SU-DHL-6 (cell line): ENCODE measurements around the gene HP1BP3.

ENCODE experiments used
- H2AFZ ChIP-seq: fragments of 200-600 bp; sonication (generic); 2 replicates; pipeline ENCODE4 v1.6.1; 2014; ENCODE audit warnings: low read depth, mild to moderate bottlenecking, moderate library complexity, mixed read lengths, antibody characterized with exemption, low read length; ENCODE audit not compliant: severe bottlenecking
- H3F3A ChIP-seq: fragments of 200-600 bp; shearing (Covaris generic); 2 replicates; pipeline ENCODE4 v1.6.0; 2016; ENCODE audit warnings: antibody characterized with exemption, mild to moderate bottlenecking; ENCODE audit not compliant: insufficient read depth
- H3K27ac ChIP-seq: fragments of 200-600 bp; sonication (generic); 2 replicates; pipeline ENCODE4 v1.5.1; 2016; ENCODE audit warnings: low read depth, mild to moderate bottlenecking, low read length, moderate library complexity, mixed read lengths
- H3K27me3 ChIP-seq: fragments of 200-600 bp; sonication (generic), shearing (Covaris generic); 2 replicates; pipeline ENCODE4 v1.6.0; 2014; ENCODE audit warnings: mild to moderate bottlenecking, low read length
- H3K36me3 ChIP-seq: fragments of 200-600 bp; sonication (generic); 2 replicates; pipeline ENCODE4 v1.6.1; 2014; ENCODE audit warnings: mild to moderate bottlenecking, low read length, mixed read lengths
- H3K4me2 ChIP-seq: fragments of 300-600, 200-600 bp; shearing (Covaris generic), sonication (generic); 2 replicates; pipeline ENCODE4 v1.6.0; 2014; ENCODE audit warnings: low read length, low read depth, mild to moderate bottlenecking; ENCODE audit not compliant: poor library complexity, severe bottlenecking
- H3K4me3 ChIP-seq: fragments of 200-600 bp; sonication (generic); 2 replicates; pipeline ENCODE4 v1.5.1; 2014; ENCODE audit warnings: antibody characterized with exemption, low read length, mild to moderate bottlenecking, mixed read lengths; ENCODE audit not compliant: insufficient read depth, poor library complexity, severe bottlenecking
- H3K79me2 ChIP-seq: fragments of 200-600 bp; sonication (generic); 2 replicates; pipeline ENCODE4 v1.6.1; 2014; ENCODE audit warnings: mild to moderate bottlenecking, low read length, moderate library complexity; ENCODE audit not compliant: insufficient read depth
- H3K9ac ChIP-seq: fragments of 200-600 bp; sonication (generic); 2 replicates; pipeline ENCODE4 v1.7.0; 2014; ENCODE audit warnings: mild to moderate bottlenecking, low read length
- H3K9me2 ChIP-seq: fragments of 200-600 bp; sonication (generic); replicated peaks from 2 replicates; pipeline ENCODE4 v1.6.1; 2014; ENCODE audit warnings: low read length; ENCODE audit not compliant: insufficient read depth
- H3K9me3 ChIP-seq: fragments of 200-600 bp; sonication (generic); 2 replicates; pipeline ENCODE4 v1.6.1; 2014; ENCODE audit warnings: low read length, mixed read lengths; ENCODE audit not compliant: insufficient read depth
- H4K20me1 ChIP-seq: fragments of 200-600 bp; sonication (generic); 2 replicates; pipeline ENCODE4 v1.6.1; 2014; ENCODE audit warnings: low read depth, mild to moderate bottlenecking, antibody characterized with exemption, low read length, moderate library complexity, mixed read lengths
- CTCF ChIP-seq: fragments of 200-600 bp; sonication (generic); IDR thresholded peaks from one replicate; pipeline ENCODE4 v1.5.1; 2017; ENCODE audit warnings: antibody characterized with exemption, mild to moderate bottlenecking, low read length, moderate library complexity; ENCODE audit not compliant: insufficient read depth, poor library complexity, severe bottlenecking
- EZH2phosphoT487 ChIP-seq: fragments of 200-600 bp; sonication (generic), shearing (Covaris generic); conservative IDR thresholded peaks from 2 replicates; pipeline ENCODE4 v1.6.1; 2018; ENCODE audit warnings: mild to moderate bottlenecking, antibody characterized with exemption, low read length, moderate library complexity, mixed read lengths

Gene HP1BP3

GRCh38 chr1:20771780-20772179, 15.3 kb downstream of the HP1BP3 start:
- no peak for TF ChIP-seq EZH2phosphoT487
- no peak for TF ChIP-seq CTCF

GRCh38 chr1:20770314-20771087, 16.6 kb downstream of the HP1BP3 start:
- TF ChIP-seq EZH2phosphoT487 (no peak), CTCF (no peak)
- peaks cover 86% of the 10 kb centered on the region for H3K36me3 ChIP-seq
- no peak overlapping the region for H3K27ac ChIP-seq
- H3K4me3 ChIP-seq, result no peak overlapping the region
- H3K4me2 ChIP-seq, result no peak overlapping the region
- peaks cover 18% of the 10 kb centered on the region for H3K79me2 ChIP-seq
- H4K20me1 ChIP-seq, result 0 out of 2 replicates have a peak, but pooled peaks cover 4% of the 10 kb centered on the region
- no peaks in the 10 kb centered on the region for H3K27me3 ChIP-seq
- H2AFZ ChIP-seq, result no peak overlapping the region
- H3K9me3 ChIP-seq, result no peaks in the 10 kb centered on the region
- no peak overlapping the region for H3K9ac ChIP-seq
- no peaks in the 10 kb centered on the region for H3K9me2 ChIP-seq
- H3F3A ChIP-seq, result peaks cover 6% of the 10 kb centered on the region; the same call in 1 of the 2 replicates

More at GRCh38 chr1:20771780-20772179, 15.3 kb downstream of the HP1BP3 start:
- Histone ChIP-seq H3K4me2 (no peak overlapping the region), H3K27ac (no peak overlapping the region), H3K27me3 (no peaks in the 10 kb centered on the region), H3K36me3 (peaks cover 89% of the 10 kb centered on the region), H4K20me1 (peaks cover 11% of the 10 kb centered on the region; the same call in 1 of the 2 replicates), H3K9ac (no peak overlapping the region), H3K4me3 (no peak overlapping the region), H3K79me2 (peaks cover 27% of the 10 kb centered on the region), H3F3A (peaks cover 10% of the 10 kb centered on the region; the same call in 1 of the 2 replicates), H2AFZ (no peak overlapping the region), H3K9me3 (no peaks in the 10 kb centered on the region), H3K9me2 (no peaks in the 10 kb centered on the region)

GRCh38 chr1:20767271-20767670, 19.8 kb downstream of the HP1BP3 start:
- H4K20me1 ChIP-seq, result no peaks in the 10 kb centered on the region; the same call in 1 of the 2 replicates
- TF ChIP-seq CTCF (no peak), EZH2phosphoT487 (no peak)
- H3K36me3 ChIP-seq, result peaks cover 85% of the 10 kb centered on the region
- H2AFZ ChIP-seq, result no peak overlapping the region
- no peak overlapping the region for H3K27ac ChIP-seq
- peaks cover 6% of the 10 kb centered on the region; the same call in 1 of the 2 replicates for H3F3A ChIP-seq
- H3K9ac ChIP-seq, result no peak overlapping the region
- H3K4me2 ChIP-seq, result no peak overlapping the region
- peaks cover 2% of the 10 kb centered on the region; the same call in 1 of the 2 replicates for H3K79me2 ChIP-seq
- no peak overlapping the region for H3K4me3 ChIP-seq
- H3K9me3 ChIP-seq, result no peaks in the 10 kb centered on the region
- no peaks in the 10 kb centered on the region for H3K9me2 ChIP-seq
- H3K27me3 ChIP-seq, result no peaks in the 10 kb centered on the region
